GM19395 (cell line): Measurements from ENCODE around the gene RTN3.
"Not testable (repeated sequence)": the region's sequence is repeated elsewhere in the genome, so short reads cannot be mapped to it uniquely, and the experiment has no call there.

ENCODE experiments used
- ATAC-seq: cut with Tn5 transposase; IDR thresholded peaks from one replicate; pipeline ENCODE4 v1.9.1; 2021; ENCODE audit warnings: mild to moderate bottlenecking, moderate library complexity; ENCODE audit not compliant: unreplicated experiment

Gene RTN3, protein sequence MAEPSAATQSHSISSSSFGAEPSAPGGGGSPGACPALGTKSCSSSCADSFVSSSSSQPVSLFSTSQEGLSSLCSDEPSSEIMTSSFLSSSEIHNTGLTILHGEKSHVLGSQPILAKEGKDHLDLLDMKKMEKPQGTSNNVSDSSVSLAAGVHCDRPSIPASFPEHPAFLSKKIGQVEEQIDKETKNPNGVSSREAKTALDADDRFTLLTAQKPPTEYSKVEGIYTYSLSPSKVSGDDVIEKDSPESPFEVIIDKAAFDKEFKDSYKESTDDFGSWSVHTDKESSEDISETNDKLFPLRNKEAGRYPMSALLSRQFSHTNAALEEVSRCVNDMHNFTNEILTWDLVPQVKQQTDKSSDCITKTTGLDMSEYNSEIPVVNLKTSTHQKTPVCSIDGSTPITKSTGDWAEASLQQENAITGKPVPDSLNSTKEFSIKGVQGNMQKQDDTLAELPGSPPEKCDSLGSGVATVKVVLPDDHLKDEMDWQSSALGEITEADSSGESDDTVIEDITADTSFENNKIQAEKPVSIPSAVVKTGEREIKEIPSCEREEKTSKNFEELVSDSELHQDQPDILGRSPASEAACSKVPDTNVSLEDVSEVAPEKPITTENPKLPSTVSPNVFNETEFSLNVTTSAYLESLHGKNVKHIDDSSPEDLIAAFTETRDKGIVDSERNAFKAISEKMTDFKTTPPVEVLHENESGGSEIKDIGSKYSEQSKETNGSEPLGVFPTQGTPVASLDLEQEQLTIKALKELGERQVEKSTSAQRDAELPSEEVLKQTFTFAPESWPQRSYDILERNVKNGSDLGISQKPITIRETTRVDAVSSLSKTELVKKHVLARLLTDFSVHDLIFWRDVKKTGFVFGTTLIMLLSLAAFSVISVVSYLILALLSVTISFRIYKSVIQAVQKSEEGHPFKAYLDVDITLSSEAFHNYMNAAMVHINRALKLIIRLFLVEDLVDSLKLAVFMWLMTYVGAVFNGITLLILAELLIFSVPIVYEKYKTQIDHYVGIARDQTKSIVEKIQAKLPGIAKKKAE

DNA sequence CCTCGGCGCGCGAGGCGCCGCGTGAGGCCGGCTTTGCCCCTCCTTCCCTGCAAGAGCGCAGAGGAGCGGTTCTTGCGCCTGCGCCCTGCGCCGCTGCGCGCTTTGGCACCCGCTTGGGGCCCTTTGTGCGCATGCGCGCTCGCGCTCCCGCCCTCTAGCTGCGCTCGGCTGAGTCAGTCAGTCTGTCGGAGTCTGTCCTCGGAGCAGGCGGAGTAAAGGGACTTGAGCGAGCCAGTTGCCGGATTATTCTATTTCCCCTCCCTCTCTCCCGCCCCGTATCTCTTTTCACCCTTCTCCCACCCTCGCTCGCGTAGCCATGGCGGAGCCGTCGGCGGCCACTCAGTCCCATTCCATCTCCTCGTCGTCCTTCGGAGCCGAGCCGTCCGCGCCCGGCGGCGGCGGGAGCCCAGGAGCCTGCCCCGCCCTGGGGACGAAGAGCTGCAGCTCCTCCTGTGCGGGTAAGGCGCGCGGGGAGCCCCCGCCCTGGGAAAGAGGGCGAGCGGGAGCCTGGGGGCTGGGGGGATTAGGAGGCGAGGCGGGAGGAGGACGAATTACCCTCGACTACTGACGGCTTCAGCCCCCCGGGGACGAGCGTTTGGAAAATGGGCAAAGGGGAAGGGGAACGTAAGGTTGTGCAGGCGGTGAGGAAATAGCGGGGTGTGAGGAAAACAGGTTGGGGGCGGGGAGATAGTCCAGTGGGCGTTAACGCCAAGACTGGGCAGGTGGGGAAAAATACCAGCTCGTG, at the start of gene RTN3:
RTN3 (plus strand) TSS at position 180 of the 745 bp plus-strand sequence; CDS start at position 317, 137 bp downstream.
- peak; percentile 86 for ATAC-seq

DNA sequence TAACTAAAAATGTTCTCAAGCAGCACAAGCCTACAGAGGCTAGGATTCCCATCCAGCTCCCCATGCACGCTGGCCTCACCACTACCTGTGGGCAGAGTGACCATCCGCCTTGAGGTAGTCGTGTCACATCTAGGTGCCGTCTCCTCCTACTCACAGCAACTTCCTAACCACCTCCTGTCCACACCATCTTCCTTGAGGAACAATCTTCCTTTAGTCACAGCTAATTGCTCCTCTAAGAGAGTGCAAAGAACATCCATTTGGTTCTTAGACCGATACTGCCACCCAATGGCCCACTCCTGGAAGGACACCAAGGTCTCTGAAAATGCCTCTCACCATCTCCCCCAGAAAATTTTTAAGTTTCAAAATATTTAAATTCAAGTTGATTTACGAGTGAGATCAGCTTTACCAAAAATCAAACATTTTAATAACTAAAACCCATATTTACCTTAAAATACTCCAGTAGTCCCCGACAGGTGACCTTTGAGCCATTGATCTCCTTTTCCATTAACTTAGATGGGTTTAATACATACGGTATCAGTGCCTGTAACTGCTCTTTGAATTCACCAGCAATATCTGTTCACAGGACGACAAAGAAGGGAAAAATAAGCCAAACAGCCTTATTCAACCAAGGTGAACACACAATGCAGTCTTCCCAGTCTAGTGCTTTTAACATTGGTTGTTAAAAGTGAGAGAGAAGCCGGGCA, 45.4 kb upstream of the RTN3 start:
- no peak for ATAC-seq

DNA sequence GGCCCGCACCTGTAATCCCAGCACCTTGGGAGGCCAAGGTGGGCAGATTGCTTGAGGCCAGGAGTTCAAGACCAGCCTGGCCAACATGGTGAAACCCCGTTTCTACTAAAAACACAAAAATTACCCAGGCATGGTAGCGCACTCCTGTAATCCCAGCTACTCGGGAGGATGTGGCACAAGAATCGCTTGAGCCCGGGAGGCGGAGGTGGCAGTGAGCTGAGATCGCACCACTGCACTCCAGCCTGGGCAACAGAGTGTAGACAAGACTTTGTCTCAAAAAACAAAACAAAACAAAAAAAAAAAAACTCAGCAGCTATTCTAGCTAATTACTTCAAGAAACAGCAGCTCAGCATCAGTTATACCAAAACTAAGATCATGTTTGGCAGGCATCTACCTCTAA, 42.9 kb upstream of the RTN3 start:
- not testable (repeated sequence) for ATAC-seq

DNA sequence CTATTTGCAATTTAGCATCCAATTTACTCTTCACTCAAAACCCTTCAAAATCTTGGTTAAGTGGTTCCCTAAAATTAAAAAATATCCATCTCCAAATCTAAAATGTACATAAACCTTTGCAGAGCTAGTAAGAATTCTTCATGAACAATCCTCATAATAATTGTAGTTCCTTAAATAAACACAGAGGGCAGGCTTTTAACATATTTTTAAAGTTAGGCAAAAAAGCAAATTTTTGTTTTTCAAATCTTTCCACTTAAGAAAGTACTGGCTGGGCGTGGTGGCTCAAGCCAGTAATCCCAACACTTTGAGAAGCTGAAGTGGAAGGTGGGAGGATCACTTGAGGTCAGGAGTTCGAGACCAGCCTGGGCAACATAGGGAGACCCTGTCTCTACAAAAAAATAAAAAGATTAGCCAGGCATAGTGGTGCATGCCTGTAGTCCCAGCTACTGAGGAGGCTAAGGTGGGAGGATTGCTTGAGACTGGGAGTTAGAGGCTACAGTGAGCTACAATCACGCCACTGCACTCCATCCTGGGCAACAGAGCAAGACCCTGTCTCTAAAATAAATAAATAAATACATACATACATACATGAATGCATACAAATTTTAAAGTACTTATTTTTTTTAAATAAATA, 42.0 kb upstream of the RTN3 start:
- no peak for ATAC-seq

DNA sequence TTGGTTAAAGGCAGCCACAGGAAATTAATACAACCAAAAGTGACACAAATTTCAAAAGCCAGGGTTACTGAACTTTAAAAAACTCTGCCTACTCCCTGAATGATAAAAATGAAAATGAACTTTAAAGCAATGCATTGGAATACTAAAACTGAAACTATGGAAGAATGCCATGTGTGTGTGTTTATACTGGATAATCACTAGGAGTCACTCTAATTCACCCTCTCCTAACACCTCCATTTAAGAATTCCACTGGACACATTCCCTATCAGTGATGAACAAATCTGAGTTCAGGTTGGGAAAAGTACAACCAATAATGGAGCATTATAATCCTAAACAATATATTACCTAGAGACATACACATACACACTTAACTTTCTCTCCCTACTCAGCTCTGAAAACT, 39.6 kb upstream of the RTN3 start:
- no peak for ATAC-seq

DNA sequence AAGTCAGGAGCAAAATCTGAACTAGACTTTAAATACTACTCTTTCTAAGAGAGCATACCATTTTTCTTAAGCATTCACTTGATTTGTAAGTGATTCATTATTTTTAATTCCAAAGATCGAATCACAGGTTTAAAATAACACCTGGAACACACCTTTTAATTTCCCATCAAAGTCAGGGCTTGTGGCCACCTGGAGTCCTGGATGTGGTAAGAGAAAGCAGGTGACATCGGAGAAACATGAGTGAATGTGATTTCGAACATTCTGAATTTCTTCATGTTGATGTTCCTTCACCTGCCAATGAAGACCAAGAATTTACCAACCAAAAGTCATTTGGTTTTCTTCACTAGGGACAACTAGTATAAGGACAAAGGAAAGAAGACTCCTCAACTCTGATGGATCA, 38.1 kb upstream of the RTN3 start:
- no peak for ATAC-seq

DNA sequence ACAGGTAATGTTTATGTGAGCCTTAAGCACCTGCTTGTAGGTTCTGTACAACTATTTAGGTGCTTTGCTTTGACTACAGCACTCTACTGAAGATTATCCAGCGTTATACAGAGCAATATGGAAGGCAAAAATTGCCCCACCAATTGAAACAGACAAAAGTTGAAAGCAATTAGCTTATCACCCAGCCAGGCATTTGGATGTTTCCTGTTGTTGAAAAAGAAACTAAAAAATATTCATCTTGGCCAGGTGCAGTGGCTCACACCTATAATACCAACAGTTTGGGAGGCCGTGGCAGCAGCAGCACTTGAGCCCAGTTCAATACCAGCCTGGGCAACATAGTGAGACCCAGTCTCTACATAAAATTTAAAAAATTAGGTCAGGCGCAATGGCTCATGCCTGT, 28.6 kb upstream of the RTN3 start:
- ATAC-seq, result no peak

DNA sequence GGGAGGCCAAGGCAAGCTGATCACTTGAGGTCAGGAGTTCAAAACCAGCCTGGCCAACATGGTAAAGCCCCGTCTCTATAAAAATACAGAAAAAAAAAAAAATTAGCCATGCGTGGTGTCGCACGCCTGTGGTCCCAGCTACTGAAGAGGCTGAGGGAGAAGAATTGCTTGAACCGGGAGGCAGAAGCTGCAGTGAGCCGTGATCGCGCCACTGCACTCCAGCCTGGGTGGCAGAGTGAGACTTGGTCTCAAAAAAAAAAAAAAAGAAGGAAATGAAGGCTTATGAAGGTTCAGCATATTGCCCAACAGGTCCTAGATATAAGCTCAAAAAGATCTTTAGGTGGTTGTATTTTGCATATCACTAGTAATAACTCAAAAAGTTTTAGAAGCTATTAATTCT, 20.3 kb upstream of the RTN3 start:
- ATAC-seq, result no peak

DNA sequence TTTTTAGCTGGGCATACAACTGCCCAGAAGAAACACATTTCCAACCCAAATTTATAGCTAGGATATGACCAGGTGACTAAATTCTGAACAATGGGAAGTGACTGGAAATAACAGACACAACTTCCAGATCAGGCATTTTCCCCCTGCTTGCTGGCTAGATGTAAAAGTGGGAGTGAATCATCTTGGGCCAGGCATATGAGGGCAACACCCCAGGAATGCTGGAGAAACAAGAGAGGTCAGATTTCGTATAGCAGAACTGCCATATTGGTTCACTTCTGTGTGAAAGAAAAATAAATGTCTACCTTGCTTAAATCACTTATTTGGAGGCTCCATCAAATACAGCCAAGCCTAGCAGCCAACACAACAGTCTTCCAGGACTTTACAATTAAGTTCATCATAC, 17.5 kb upstream of the RTN3 start:
- ATAC-seq, result no peak

DNA sequence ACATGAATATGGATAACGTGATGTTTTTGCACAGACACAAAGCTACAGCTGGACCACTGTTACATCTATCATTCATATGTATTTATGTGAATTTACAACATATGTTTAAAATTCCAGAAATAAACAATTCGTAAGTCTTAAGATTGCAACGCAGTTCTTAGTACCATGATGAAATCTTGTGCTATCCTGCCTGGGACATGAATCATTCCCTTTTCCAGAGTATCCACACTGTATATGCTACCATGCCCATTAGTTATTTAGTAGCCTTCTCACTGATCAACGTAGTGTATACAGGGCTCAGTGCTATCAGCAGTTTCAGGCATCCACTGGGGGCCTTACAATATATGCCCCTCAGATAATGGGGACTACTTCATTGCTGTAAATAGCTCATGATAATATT, 14.4 kb upstream of the RTN3 start:
- ATAC-seq, result no peak

DNA sequence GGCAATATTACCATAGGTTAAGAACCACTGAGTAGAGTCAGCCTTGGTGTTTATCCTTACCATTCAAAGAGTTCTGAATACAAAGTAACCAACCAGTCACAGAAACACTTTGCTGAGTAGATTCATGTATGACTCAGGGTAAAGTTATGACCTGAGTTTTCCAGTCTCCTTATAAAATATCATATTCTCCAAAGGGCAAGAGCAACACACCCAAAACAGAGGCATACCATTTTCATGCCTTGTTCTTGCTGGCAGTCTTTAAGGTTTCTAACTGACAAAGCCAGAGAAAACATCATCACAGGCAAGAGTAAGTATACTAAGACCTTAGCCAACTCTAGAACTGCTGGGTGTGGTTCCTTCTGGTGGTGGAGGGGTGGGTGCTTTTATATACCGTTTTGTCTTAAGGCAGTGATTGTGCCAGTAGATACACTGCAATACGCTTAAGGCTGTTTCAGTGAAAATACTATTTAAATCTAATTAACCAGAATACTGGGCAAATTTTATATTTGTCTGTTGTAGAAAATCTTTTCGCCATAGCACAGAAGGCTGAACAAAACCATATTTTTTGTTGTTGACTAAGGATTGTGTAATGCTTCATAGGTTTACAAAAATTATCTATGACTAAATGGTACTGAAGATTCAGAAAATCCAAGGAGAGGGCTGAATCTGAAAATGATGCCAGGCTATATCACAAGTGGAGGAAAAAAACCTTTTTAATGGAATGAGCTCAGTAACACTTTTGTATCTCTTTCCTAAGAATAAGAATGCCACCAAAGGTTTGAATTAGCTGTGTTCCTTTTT, 13.1 kb upstream of the RTN3 start:
- no peak for ATAC-seq

DNA sequence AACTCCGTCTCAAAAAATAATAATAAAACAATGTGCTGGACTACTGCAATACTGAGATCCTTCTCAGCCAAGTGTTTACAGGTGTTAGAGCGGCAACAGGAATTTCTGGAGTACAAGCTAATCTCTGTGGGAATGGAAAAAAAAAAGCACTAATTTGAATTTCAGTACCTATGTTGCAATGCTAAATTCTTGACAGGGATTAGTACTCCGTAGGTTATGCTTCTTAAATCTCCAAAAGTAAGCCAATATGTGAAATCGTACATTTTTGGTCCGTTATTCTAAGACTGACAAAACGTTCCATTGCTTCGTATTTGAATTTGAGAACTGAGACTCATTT, 11.2 kb upstream of the RTN3 start:
- no peak for ATAC-seq

DNA sequence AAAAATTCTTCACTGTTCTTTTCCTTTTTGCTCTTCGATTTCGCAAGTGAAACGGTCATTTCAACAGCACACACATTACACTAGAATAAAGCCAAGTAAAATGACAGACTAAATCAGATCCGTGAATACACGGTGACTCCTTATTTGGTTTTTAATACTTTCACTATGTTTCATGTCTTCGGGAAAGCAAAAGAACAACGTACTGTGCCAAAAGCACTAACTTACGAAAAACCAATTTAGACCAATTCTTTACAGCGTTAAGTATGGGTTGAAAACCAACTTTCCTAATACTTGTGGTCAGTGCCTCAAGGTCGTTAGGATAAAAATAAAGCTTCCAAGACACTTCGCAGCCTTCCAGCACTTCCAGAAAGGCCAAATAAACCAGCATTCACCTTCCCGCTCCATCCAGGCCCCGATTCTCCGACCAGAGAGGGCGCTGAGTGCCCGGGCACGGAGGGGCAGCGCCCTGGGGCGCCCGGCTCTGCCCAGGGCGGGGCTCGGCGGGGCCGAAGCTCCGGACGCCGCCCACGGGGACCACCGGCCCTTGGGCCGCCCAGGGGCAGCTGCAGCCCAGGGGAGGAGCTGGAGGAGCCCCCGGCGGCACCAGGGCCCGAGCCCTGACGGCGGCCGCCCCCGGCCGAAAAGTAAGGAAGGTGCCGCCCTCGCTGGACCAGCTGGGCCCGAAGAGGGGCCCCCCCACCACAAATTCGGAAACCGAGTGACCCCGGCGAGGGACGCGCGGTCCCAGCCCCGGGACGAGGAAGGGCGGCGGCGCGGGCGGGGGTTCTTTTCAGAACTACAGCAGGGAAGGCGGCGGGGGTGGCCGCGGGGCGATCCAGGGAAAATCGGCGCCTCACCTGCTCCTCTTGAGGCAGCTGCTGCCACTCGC, 10.6 kb upstream of the RTN3 start:
- ATAC-seq, result peak; percentile 27

DNA sequence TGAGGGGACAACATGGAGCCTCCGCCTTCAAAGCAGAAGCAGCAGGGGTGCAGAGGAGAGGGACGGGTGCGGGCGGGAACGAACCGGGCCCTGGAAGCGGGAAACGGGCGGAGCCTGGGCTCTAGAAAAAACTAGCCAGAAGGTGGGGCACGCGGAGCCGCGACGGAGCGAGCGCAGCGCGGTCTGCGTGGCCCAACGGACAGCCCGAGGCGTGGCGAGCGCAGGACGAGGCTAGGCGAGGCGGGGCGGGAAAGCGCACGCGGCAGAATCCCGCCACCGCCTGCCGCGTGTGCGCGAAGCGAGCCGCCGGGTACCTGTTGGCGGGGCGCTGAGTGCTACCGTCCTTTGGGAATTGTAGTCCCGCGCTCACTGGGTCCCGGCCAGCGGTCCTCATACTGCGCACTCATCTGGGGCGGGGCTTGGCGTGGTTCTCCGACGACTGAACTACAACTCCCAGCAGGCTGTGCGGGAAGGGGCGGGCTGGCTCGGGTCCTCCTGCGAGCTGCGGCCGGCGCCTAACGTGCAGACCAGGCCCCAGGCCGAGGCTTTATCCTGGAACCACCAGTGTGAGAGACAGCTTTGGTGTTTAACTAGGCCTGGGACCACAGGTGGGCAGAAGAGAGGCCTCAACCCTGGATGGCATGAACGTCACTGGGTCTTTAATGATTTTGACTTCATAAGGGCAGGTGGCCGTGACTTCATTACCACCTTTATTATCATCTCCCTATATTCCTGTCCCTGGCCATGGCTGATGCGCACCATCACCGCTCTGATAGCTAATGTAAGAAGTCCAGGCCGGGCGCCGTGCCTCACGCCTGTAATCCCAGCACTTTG, 9.8 kb upstream of the RTN3 start, which contains the start of gene ATL3:
ATL3 (minus strand) TSS at position 55 of the 834 bp plus-strand sequence; CDS start at position 14, 41 bp downstream.
- peak; percentile 90 for ATAC-seq

DNA sequence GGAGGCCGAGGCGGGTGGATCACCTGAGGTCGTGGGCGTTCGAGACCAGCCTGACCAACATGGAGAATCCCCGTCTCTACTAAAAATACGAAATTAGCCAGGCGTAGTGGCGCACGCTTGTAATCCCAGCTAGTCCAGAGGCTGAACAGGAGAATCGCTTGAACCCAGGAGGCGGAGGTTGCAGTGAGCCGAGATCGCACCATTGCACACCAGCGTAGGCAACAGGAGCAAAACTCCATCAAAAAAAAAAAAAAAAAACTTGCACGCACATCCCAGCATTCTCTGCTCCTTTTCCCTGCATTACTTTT, 9.2 kb upstream of the RTN3 start:
- ATAC-seq, result no peak

DNA sequence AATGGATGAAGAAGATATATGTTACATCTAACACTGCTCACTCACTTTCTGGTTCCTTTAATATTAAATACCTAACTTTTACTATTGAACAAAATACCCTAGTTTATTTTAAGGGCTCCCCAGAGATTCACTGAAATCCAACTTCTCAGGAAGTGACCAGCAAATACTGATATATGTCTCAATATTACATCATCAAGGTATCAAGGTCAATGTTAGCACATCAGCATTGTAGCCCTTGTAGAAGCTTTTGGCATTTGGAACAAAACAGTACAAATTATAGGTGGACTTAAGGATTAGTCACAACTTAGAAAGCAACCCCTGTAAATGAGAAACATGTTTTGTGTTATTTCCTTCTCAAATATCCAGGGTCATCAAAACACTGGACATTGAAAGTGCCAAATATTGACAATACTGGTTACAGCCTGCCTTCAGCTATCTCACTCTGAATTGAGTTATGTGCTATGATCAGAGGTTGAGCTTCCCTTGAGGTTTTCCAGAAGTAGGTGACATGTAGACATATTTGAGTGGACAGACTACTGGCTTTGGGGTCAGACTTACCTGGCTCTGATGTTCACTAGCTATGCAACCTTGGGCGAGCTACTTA, 8.3 kb upstream of the RTN3 start:
- ATAC-seq, result no peak

DNA sequence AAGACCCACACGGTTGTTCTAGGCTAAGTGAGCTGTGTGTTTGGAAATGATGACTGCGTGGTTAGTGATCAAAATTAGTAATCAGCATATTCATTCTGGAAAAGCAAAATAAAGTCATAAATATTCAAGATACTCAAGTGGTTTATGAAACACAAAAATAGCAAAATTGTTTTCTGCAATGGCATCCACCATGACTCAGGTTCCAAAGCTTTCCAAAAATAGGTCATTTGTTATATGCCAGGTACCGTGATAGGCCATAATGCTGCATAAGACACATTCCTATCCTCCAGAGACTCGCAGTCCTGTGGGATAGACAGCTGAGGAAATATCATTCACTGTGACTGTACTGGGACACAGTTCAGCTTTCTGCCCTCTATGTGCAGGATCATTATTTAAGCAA, 7.7 kb upstream of the RTN3 start:
- ATAC-seq, result no peak
